Lower leg skin (tissue), 3 donors: ENCODE data around the gene CSNK2B.

Experiments
- CTCF ChIP-seq, 3 donors: fragments of 450-650 bp; IDR thresholded peaks; one replicate each; pipeline ENCODE4 v1.5.1; 2016; ENCODE audit warnings: antibody characterized with exemption in 3 of 3, mild to moderate bottlenecking in 3 of 3, moderate library complexity in 2 of 3
- POLR2A ChIP-seq, 2 donors: fragments of 450-650 bp; IDR thresholded peaks; one replicate each; pipeline ENCODE4 v1.6.1; 2016 to 2017; ENCODE audit warnings: antibody characterized with exemption in 2 of 2, mild to moderate bottlenecking in 1 of 2, moderate library complexity in 1 of 2

- no peak for TF ChIP-seq CTCF (IDR thresholded peaks at IDR 0.05)
- no peak for TF ChIP-seq POLR2A (IDR thresholded peaks at IDR 0.05)
Measured at GRCh38 chr6:31676904-31677303, 11.0 kb downstream of the CSNK2B start.
